ENCODE data around the gene RNASE13.

The RNASE13 gene

GRCh38 chr14:20998674-20999366 lies 35.8 kb downstream of the RNASE13 start, which contains the start of gene SLC39A2:
Gene SLC39A2 (plus strand): TSS chr14:20999293. CDS start chr14:20999447, 154 bp downstream.
- Histone ChIP-seq H3K36me3 (peaks cover 35% of the 10 kb centered on the region), H3K27me3 (ENCODE audit: insufficient read depth, low read depth, severe bottlenecking) (no peaks in the 10 kb centered on the region), H3K9me3 (ENCODE audit: severe bottlenecking) (no peaks in the 10 kb centered on the region), H3K4me3 (ENCODE audit: low read depth, low read length) (no peak within 1 kb of the TSS), H3K27ac (no peak within 1 kb of the TSS)
- DNase-seq: no peak
- TF ChIP-seq, protein P1, sequence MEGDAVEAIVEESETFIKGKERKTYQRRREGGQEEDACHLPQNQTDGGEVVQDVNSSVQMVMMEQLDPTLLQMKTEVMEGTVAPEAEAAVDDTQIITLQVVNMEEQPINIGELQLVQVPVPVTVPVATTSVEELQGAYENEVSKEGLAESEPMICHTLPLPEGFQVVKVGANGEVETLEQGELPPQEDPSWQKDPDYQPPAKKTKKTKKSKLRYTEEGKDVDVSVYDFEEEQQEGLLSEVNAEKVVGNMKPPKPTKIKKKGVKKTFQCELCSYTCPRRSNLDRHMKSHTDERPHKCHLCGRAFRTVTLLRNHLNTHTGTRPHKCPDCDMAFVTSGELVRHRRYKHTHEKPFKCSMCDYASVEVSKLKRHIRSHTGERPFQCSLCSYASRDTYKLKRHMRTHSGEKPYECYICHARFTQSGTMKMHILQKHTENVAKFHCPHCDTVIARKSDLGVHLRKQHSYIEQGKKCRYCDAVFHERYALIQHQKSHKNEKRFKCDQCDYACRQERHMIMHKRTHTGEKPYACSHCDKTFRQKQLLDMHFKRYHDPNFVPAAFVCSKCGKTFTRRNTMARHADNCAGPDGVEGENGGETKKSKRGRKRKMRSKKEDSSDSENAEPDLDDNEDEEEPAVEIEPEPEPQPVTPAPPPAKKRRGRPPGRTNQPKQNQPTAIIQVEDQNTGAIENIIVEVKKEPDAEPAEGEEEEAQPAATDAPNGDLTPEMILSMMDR (IDR thresholded peaks at IDR 0.05; ENCODE audit: low read depth, low read length): no peak

GRCh38 chr14:20998139-20998538 lies 36.5 kb downstream of the RNASE13 start:
- DNase-seq: no peak
- Histone ChIP-seq H3K36me3 (peaks cover 42% of the 10 kb centered on the region), H3K9me3 (ENCODE audit: severe bottlenecking) (no peaks in the 10 kb centered on the region), H3K4me3 (ENCODE audit: low read depth, low read length) (no peak overlapping the region), H3K27ac (no peak overlapping the region), H3K27me3 (ENCODE audit: insufficient read depth, low read depth, severe bottlenecking) (no peaks in the 10 kb centered on the region)
- TF ChIP-seq, protein P1 (IDR thresholded peaks at IDR 0.05; ENCODE audit: low read depth, low read length): no peak

- no peak overlapping the region for H3K4me3 ChIP-seq (ENCODE audit: low read depth, low read length)
- H3K27me3 ChIP-seq (ENCODE audit: insufficient read depth, low read depth, severe bottlenecking): no peaks in the 10 kb centered on the region
- peaks cover 47% of the 10 kb centered on the region for H3K36me3 ChIP-seq
- TF ChIP-seq, protein P1 (IDR thresholded peaks at IDR 0.05; ENCODE audit: low read depth, low read length): no peak
- no peak for DNase-seq
- no peak overlapping the region for H3K27ac ChIP-seq
- H3K9me3 ChIP-seq (ENCODE audit: severe bottlenecking): no peaks in the 10 kb centered on the region
Measured at GRCh38 chr14:20997564-20997963, 37.0 kb downstream of the RNASE13 start.

DNA sequence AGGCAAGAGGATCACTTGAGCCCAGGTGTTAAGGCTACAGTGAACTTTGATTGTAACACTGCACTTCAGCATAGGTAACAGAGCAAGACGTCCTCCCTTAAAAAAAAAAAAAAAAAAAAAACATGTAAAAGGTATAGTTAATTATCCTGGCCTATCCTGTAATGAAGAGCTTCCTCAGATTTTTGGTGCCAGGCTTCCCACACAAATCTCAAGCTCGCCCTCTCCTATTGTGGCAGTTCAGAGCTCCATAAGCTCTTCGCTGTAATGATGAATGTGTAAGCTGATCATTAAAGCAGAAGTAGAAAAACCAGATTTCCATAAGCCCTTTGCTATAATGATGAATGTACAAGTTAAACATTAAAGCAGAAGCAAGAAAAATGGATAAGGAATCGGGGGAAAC lies 37.5 kb downstream of the RNASE13 start:
- Histone ChIP-seq H3K36me3 (peaks cover 52% of the 10 kb centered on the region), H3K27ac (no peak overlapping the region)

DNA sequence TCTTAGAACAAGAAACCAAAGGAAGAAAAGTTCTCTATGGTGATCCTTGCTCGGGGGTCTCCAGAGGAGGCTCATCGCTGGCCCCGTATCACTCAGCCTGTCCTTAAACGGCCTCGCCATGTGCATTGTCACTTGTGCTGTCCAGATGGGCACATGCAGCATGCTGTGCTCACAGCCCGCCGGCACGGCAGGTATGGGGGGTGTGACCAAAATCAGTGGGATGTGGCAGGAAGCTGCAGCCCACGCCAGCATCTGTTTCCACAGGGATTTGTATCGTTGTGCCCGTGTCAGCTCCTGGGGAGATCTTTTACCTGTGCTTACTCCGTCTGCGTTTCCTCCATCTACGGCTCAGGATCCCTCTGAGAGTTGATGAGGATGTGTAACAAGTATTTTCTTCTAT lies 38.1 kb downstream of the RNASE13 start:
- H3K36me3 ChIP-seq: peaks cover 58% of the 10 kb centered on the region
- H3K4me3 ChIP-seq (ENCODE audit: low read depth, low read length): no peak overlapping the region
- TF ChIP-seq, protein P1 (IDR thresholded peaks at IDR 0.05; ENCODE audit: low read depth, low read length): no peak
- no peaks in the 10 kb centered on the region for H3K27me3 ChIP-seq (ENCODE audit: insufficient read depth, low read depth, severe bottlenecking)
- H3K9me3 ChIP-seq (ENCODE audit: severe bottlenecking): no peaks in the 10 kb centered on the region
- no peak for DNase-seq
- no peak overlapping the region for H3K27ac ChIP-seq

More for the DNA sequence above, 37.5 kb downstream of the RNASE13 start:
- no peak overlapping the region for H3K4me3 ChIP-seq (ENCODE audit: low read depth, low read length)
- H3K27me3 ChIP-seq (ENCODE audit: insufficient read depth, low read depth, severe bottlenecking): no peaks in the 10 kb centered on the region
- no peak for DNase-seq
- H3K9me3 ChIP-seq (ENCODE audit: severe bottlenecking): no peaks in the 10 kb centered on the region
- TF ChIP-seq, protein P1 (IDR thresholded peaks at IDR 0.05; ENCODE audit: low read depth, low read length): no peak
